Central memory CD8-positive, alpha-beta T cell (primary cell): Measurements from ENCODE around the gene NRTN.
A peak's percentile ranks its signal among the peaks of the same experiment; 100 is the strongest.

Experiments used
- ATAC-seq: fragments of 150-1000 bp; cut with Tn5 transposase; replicated peaks from 2 replicates; pipeline ENCODE4 v1.10.0; 2022; ENCODE audit warnings: mild to moderate bottlenecking, moderate FRiP score, moderate number of reproducible peaks; ENCODE audit not compliant: poor library complexity, severe bottlenecking; ENCODE audit errors: extremely low read depth
- DNase-seq, 2 donors: peaks; one replicate each; pipeline ENCODE4 v3.0.0; 2021; ENCODE audit warnings: low spot score in 2 of 2
- H3K27ac Mint-ChIP-seq: one replicate; pipeline ENCODE4 v1.8.0; 2022; ENCODE audit warnings: low read depth, mild to moderate bottlenecking, moderate library complexity, mixed read lengths
- H3K27me3 Mint-ChIP-seq: one replicate; pipeline ENCODE4 v1.8.0; 2022; ENCODE audit warnings: mixed read lengths
- H3K36me3 Mint-ChIP-seq: one replicate; pipeline ENCODE4 v1.8.0; 2022; ENCODE audit warnings: mild to moderate bottlenecking, moderate library complexity, mixed read lengths; ENCODE audit not compliant: insufficient read depth
- H3K4me1 Mint-ChIP-seq: one replicate; pipeline ENCODE4 v1.8.0; 2022; ENCODE audit warnings: mixed read lengths
- H3K4me3 Mint-ChIP-seq: one replicate; pipeline ENCODE4 v1.8.0; 2022; ENCODE audit warnings: mild to moderate bottlenecking, moderate library complexity, mixed read lengths
- H3K9me3 Mint-ChIP-seq: one replicate; pipeline ENCODE4 v1.8.0; 2022; ENCODE audit warnings: mixed read lengths

NRTN gene

DNA sequence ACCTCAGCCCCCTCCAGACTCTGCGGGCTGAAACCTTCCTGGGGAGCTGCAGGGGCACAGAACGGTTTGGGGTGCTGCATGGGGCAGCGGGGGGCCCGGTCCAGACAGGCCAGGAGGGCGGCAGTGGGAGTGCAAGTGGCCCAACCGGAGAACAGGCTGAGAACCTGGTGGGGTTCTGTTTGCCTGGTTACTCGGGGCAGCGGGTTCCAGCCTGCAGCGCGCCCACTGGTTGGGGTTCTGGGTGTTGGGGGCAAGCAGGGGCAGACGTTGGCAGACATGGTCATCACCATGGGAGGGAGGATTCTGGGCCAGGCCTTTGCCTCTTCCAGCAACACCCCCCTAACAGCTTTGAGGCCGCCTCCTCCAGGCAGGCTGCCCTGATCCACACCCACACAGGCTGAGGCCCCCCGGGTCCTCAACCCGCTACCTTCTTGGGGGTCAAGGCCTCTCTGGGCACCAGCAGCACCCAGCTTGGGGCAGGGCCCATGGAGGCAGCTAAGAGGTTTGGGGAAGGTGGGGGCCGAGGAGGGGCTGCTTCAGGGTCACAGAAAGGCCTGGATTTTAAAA, 20.2 kb upstream of the NRTN start, which contains the start of gene PRR22:
TSS of gene PRR22 (minus strand) at position 166 of the 567 bp plus-strand sequence. CDS start at position 80, 86 bp downstream.
- Mint-ChIP-seq H3K27ac (no peak within 1 kb of the TSS), H3K36me3 (peaks cover 30% of the 10 kb centered on the region)
- no peak for ATAC-seq

GRCh38 chr19:5785423-5785822, 19.4 kb upstream of the NRTN start:
- no peak for ATAC-seq
- no peak overlapping the region for H3K4me3 Mint-ChIP-seq
- peaks cover 36% of the 10 kb centered on the region for H3K36me3 Mint-ChIP-seq

More for the DNA sequence above, 20.2 kb upstream of the NRTN start, which contains the start of gene PRR22:
- H3K9me3 Mint-ChIP-seq = no peaks in the 10 kb centered on the region
- H3K27me3 Mint-ChIP-seq = no peaks in the 10 kb centered on the region
- peaks cover 6% of the 10 kb centered on the region for H3K4me1 Mint-ChIP-seq
- no peak for DNase-seq
- no peak within 1 kb of the TSS for H3K4me3 Mint-ChIP-seq

DNA sequence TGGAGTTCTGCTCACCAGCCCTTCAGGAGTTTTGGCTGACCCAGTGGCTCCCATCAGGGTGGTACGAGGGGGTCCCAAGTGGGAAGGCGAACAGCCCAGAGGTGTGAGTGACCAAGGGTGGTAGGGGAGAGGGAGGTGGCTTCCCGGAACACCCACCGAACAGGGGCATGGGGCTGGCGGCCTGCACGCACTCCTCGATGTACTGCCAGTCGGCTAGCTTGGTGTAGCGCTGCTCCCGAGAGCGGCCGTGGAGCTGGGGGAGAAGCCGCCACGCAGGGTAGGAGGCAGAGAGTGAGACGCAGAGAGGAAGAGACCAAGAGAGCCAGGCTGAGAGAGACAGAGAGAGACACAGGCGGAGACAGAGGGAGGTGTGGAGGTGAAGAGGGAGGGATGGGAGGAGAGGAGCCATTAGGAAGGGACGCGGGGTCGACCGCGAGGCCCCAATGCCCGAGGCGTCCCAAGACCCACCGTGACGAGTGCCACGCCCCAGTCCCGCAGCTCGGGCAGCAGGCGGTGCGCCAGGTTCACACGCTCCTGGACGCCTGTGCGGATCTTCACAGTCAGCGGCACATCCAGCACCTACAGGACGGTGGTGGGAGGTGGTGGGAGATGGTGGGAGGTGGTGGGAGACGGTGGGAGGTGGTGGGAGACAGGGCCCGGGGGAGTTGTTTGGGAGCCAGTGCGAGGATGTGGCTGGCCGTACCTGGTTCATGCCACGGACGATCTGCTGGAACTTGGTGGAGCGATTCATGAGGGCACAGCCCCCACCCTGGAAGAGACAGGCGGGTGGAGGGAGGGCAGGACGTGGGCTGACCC, 18.1 kb upstream of the NRTN start:
- Mint-ChIP-seq H3K36me3 (peaks cover 44% of the 10 kb centered on the region), H3K4me1 (peaks cover 18% of the 10 kb centered on the region), H3K27me3 (no peaks in the 10 kb centered on the region), H3K9me3 (no peaks in the 10 kb centered on the region), H3K27ac (peak overlapping the region; percentile 72), H3K4me3 (peak overlapping the region; percentile 36)
- DNase-seq (no peak), ATAC-seq (no peak)

More at GRCh38 chr19:5785423-5785822, 19.4 kb upstream of the NRTN start:
- Mint-ChIP-seq H3K27me3 (no peaks in the 10 kb centered on the region), H3K4me1 (peaks cover 10% of the 10 kb centered on the region), H3K27ac (no peak overlapping the region), H3K9me3 (no peaks in the 10 kb centered on the region)
- DNase-seq = no peak

DNA sequence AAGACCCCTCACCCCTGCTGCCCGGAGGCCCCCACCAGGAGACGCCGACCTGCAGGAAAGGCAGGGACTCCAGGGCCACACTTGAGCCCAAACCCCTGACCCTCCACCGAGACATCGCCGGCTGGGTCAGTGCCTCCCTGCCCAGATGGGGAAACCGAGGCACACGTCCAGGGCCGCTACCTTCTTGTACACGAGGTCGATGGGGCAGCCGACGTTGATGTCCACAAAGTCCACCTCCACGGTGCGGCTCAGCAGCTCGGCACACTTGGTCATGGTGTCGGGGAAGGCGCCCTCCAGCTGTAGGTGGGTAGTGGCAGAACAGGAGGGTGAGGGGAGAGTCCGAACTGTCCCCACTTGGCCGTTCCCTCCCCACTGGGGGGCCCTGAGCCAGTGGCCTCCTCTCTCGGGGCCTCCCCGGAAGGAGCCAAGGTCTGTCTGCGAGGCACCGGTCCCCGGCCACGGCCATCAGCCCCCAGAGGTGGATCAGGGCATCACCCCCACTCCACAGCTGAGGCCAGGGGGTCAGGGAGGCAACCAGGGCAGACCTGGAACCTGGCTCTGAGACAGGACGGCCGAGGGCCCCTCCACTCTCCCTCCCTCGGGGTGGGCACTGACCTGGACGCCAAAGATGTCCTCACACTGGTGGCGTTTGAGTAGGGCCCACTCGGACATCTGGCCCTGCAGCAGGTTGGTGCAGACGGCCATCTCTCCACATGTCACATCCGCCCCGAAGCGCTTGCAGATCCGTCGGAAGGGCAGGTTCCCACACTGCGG, 17.3 kb upstream of the NRTN start:
- H3K4me1 Mint-ChIP-seq = peaks cover 18% of the 10 kb centered on the region
- no peak for DNase-seq
- H3K9me3 Mint-ChIP-seq = no peaks in the 10 kb centered on the region
- H3K36me3 Mint-ChIP-seq = peaks cover 43% of the 10 kb centered on the region
- no peak overlapping the region for H3K4me3 Mint-ChIP-seq
- ATAC-seq = no peak
- no peaks in the 10 kb centered on the region for H3K27me3 Mint-ChIP-seq
- H3K27ac Mint-ChIP-seq = no peak overlapping the region

GRCh38 chr19:5788422-5788821, 16.4 kb upstream of the NRTN start:
- no peaks in the 10 kb centered on the region for H3K27me3 Mint-ChIP-seq
- peaks cover 18% of the 10 kb centered on the region for H3K4me1 Mint-ChIP-seq
- no peaks in the 10 kb centered on the region for H3K9me3 Mint-ChIP-seq
- DNase-seq (no peak), ATAC-seq (no peak)
- H3K36me3 Mint-ChIP-seq = peaks cover 43% of the 10 kb centered on the region
- H3K4me3 Mint-ChIP-seq = no peak overlapping the region
- no peak overlapping the region for H3K27ac Mint-ChIP-seq

DNA sequence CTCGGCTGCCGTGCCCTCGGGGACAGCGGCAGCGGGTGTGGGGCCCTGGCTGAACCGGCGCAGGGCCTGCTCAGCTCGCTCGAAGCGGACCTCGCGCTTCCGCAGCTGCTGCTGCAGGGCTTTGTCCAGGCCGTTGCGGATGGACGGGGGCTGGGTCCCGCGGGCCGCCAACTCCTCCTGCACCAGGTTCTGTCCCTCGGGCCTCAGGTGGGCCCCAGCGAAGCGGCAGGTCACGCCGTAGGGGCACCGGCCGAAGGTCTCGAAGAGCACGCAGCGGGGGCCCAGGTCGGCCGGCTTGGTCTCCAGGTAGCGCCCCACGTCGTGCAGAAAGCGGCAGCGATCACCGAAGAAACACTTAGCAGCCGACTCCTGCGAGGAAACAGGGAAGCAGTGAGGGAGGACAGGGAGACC, 15.5 kb upstream of the NRTN start:
- no peak overlapping the region for H3K27ac Mint-ChIP-seq
- no peak for DNase-seq
- H3K9me3 Mint-ChIP-seq = no peaks in the 10 kb centered on the region
- H3K4me1 Mint-ChIP-seq = peaks cover 18% of the 10 kb centered on the region
- H3K4me3 Mint-ChIP-seq = no peak overlapping the region
- peaks cover 42% of the 10 kb centered on the region for H3K36me3 Mint-ChIP-seq
- ATAC-seq = no peak
- no peaks in the 10 kb centered on the region for H3K27me3 Mint-ChIP-seq

- Mint-ChIP-seq H3K36me3 (peaks cover 40% of the 10 kb centered on the region), H3K27ac (peak overlapping the region; percentile 99), H3K4me3 (peak overlapping the region; percentile 94), H3K4me1 (peaks cover 18% of the 10 kb centered on the region), H3K9me3 (no peaks in the 10 kb centered on the region), H3K27me3 (no peaks in the 10 kb centered on the region)
- DNase-seq = no peak
- ATAC-seq = no peak
Measured at GRCh38 chr19:5789886-5790558, 14.8 kb upstream of the NRTN start.

DNA sequence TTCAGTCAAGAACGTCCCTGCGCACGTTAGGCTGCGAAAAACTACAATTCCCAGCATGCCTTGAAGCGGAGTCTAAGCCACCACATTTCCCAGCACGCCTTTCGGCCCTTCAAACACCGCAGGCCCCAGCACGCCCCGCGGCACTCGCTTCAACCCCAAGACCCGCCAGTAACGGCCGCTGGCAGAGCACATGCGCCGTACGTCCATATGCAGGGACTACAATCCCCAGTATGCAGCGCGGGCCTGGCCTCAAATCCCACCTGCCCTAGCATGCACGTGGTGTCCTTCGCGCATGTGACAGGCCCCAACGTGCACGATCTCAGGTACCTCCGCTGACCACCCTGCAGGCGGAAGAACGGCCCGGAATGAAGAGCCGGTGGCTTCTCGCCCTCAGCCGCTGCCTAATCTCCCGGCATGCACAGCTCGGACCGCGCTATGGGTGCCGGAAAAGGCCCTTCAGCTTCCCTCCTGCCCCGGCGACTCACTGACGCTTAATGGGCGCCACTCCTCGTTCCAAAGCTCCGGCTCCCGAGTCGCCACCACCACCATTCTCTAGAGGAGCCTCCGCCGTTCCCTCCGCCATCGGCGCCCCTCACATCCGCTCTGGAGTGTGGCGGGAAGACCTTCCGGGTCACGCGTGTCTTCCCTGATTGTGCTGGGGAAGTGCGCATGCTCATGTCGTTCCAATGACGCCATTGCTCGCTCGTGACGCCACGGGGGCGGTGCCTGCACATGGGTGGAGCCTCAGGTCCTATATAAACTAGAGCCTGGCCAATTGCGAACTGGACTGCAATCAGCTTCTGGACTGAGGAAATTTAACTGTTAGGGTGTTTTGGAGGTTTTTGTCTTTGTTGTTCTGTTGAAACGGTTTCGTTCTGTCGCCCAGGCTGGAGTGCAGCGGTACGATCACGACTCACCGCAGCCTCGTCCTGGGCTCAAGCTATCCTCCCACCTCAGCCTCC, 14.0 kb upstream of the NRTN start, which contains the start of gene DUS3L:
TSS of gene DUS3L (minus strand) at position 605 of the 962 bp plus-strand sequence. CDS start at position 583, 22 bp downstream.
- peak; percentile 89 to 93 for DNase-seq
- Mint-ChIP-seq H3K9me3 (no peaks in the 10 kb centered on the region), H3K27me3 (no peaks in the 10 kb centered on the region), H3K27ac (peak within 1 kb of the TSS; percentile 99), H3K4me1 (peaks cover 18% of the 10 kb centered on the region), H3K36me3 (peaks cover 37% of the 10 kb centered on the region), H3K4me3 (peak within 1 kb of the TSS; percentile 94)
- ATAC-seq = peak; percentile 97

DNA sequence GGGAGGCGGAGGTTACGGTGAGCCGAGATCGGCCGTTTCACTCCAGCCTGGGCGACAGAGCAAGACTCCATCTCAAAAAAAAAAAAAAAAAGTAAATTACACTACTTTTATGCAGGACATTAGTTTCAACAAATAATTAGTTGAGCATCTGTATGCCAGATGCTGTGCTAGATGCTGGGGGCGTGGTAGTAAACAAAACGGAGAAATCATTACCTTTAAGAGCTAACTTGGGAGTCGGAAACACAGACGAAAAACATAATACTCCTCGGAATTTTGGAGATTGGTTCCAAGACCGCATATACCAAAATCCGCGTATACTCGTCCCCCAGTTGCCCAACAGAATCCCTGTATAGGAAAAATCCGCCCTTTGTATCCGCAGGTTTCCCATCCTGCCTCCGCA, 12.6 kb upstream of the NRTN start:
- ATAC-seq (no peak), DNase-seq (no peak)
- Mint-ChIP-seq H3K27ac (no peak overlapping the region), H3K36me3 (peaks cover 29% of the 10 kb centered on the region), H3K9me3 (no peaks in the 10 kb centered on the region), H3K27me3 (no peaks in the 10 kb centered on the region), H3K4me3 (no peak overlapping the region), H3K4me1 (peaks cover 18% of the 10 kb centered on the region)

GRCh38 chr19:5793188-5793587, 11.7 kb upstream of the NRTN start:
- peaks cover 6% of the 10 kb centered on the region for H3K27me3 Mint-ChIP-seq
- H3K36me3 Mint-ChIP-seq = peaks cover 25% of the 10 kb centered on the region
- ATAC-seq = no peak
- DNase-seq = no peak
- no peaks in the 10 kb centered on the region for H3K9me3 Mint-ChIP-seq
- H3K4me1 Mint-ChIP-seq = peaks cover 18% of the 10 kb centered on the region
- H3K27ac Mint-ChIP-seq = no peak overlapping the region
- no peak overlapping the region for H3K4me3 Mint-ChIP-seq

- ATAC-seq (no peak), DNase-seq (no peak)
- Mint-ChIP-seq H3K4me1 (peaks cover 8% of the 10 kb centered on the region), H3K36me3 (peaks cover 8% of the 10 kb centered on the region), H3K27ac (no peak overlapping the region), H3K9me3 (no peaks in the 10 kb centered on the region), H3K4me3 (no peak overlapping the region), H3K27me3 (peaks cover 25% of the 10 kb centered on the region)
Measured at GRCh38 chr19:5795382-5795919, 9.4 kb upstream of the NRTN start.
